Aorta (tissue), 5 donors: Measurements from ENCODE around the gene UNKL. TPM values are rescaled to one million over a fixed set of nuclear protein-coding genes. Genes with fewer than 3 reads are reported as not detected.

Source experiments
- ATAC-seq: fragments of 200-7000 bp; cut with Tn5 transposase; one replicate; pipeline ENCODE4 v1.9.1; 2022; ENCODE audit warnings: moderate library complexity; ENCODE audit not compliant: low FRiP score
- DNase-seq, 2 donors: peaks; one replicate each; pipeline ENCODE4 v3.0.0-alpha.2; 2020
- H3K27ac ChIP-seq, 2 donors: one replicate each; pipeline ENCODE4 v1.5.1; 2013; ENCODE audit warnings: low read length in 2 of 2, mild to moderate bottlenecking in 2 of 2, moderate library complexity in 2 of 2, control low read depth in 1 of 2, inconsistent platforms in 1 of 2, low read depth in 1 of 2
- H3K27me3 ChIP-seq, 2 donors: one replicate each; pipeline ENCODE4 v1.6.1; 2013; ENCODE audit warnings: control low read depth in 1 of 2, low read length in 1 of 2, mild to moderate bottlenecking in 1 of 2, moderate library complexity in 1 of 2; ENCODE audit not compliant: insufficient read depth in 2 of 2, control insufficient read depth in 1 of 2
- H3K36me3 ChIP-seq, 2 donors: one replicate each; pipeline ENCODE4 v1.6.1; 2013; ENCODE audit warnings: control low read depth in 1 of 2, low read length in 1 of 2, mild to moderate bottlenecking in 1 of 2; ENCODE audit not compliant: insufficient read depth in 2 of 2, control insufficient read depth in 1 of 2
- H3K4me1 ChIP-seq, 2 donors: one replicate each; pipeline ENCODE4 v1.6.1; 2013; ENCODE audit warnings: low read length in 2 of 2, control low read depth in 1 of 2, mild to moderate bottlenecking in 1 of 2, moderate library complexity in 1 of 2; ENCODE audit not compliant: insufficient read depth in 2 of 2, control insufficient read depth in 1 of 2
- H3K4me3 ChIP-seq, 2 donors: one replicate each; pipeline ENCODE4 v1.5.1; 2013; ENCODE audit warnings: low read length in 2 of 2, control low read depth in 1 of 2, mild to moderate bottlenecking in 1 of 2
- H3K9me3 ChIP-seq: one replicate; pipeline ENCODE4 v1.6.1; 2013; ENCODE audit warnings: mild to moderate bottlenecking, low read length; ENCODE audit not compliant: control insufficient read depth
- WGBS, 2 donors: extraction: QIAGEN DNeasy Blood & Tissue Kit; methylation state at CpG; one replicate each; pipeline ENCODE4 v1.1.7; 2013; 5-methylcytosine and 5-hydroxymethylcytosine counted together
- intact Hi-C, 2 donors: fragments of 100-400 bp; cut with DNase I; formaldehyde crosslinking; loops; one replicate each; pipeline versions ENCODE4 v1.14.2 to v1.15.0; 2022
- polyA plus RNA-seq, 2 donors: library from polyadenylated mRNA; stranded (reverse); fragments of 200-250 nt; gene quantifications; one replicate each; pipeline ENCODE4 v1.2.3, GENCODE V29; 2013
- total RNA-seq, 2 donors: library from RNA; stranded (reverse); fragmentation: NEBNext Ultra II Directional; extraction: Animal tissue kit (Norgen Biotek cat#: 25700); gene quantifications; one replicate each; pipeline ENCODE4 v1.2.1, GENCODE V29; 2021
- donor health status: healthy with polysubstance abuse.
- donor health status: Bipolar disorder and iron deficiency.
- donor health status: DM: no; HTN: no; CAD: no.
- donor health status: DM: no; HTN: no; CAD: no.
- donor health status: DM: yes; HTN: yes; CAD: no.

Gene UNKL
- total and polyA plus RNA-seq, 4 donors = 8.8 to 34.6 (median 22.6) TPM

DNA sequence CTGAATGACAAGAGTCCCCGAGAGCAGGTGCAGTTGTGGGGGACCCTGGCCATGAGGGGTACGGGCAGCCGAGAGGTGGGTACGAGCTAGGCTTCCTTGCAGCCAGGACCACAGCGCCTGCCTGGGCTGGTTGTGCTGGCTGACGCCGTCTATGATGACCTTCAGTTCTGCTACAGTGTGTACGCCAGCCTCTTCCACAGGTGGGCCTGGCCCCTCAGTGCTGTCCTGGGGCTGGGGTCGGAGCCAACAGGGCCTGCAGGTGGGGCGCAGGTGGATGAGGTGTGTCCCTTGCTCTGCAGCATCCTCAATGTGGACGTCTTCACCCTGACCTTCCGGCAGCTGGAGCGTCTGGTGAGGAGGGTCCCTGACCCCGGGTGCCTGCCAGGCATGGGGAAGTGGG is 70.0 kb downstream of the UNKL start:
- H3K36me3 ChIP-seq = no peaks in the 10 kb centered on the region
- WGBS, 2 donors = 90 to 91% methylated on average over 14 of the region's 14 CpGs
- H3K9me3 ChIP-seq = no peaks in the 10 kb centered on the region
- H3K27me3 ChIP-seq = no peaks in the 10 kb centered on the region
- ATAC-seq (no peak), DNase-seq (no peak)
- H3K4me1 ChIP-seq = no peaks in the 10 kb centered on the region
- intact Hi-C loops = no loop called here
- no peak overlapping the region for H3K4me3 ChIP-seq
- no peak overlapping the region for H3K27ac ChIP-seq

DNA sequence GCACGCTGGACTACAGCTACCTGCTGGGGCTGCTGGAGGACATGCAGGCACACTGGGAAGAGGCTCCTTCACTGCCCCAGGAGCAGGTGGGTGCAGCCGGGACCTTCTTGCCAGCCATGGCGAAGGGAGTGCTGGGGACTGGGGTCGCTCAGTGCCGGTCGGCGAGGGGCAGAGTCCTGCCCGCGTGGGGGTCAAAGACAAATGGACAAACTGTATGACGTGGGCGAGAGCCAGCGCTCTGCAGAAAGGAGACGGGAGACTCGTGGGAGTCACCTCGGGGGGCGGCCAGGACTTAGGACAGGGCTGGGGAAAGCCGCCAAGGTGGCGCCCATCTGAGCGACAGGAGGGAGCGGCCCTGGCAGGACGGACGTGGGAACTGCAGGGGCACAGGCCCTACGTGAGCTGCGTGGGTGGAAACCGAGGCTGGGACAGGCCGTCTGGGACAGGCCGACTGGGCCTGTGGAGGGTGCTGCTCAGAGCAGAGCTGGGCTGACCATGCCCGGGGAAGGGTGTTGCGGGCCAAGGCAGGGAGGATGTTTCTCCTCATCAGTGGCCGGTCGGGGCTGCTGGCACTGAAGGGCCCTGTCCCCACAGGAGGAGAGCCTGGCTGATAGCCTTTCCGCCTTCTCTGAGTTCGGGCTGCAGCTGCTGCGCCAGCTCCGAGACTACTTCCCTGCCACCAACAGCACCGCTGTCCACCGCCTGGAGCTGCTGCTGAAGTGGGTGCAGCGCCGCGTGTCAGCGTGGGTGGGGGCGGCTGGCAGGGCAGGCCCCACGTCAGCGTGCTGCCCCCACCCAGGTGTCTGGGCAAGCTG is 70.9 kb downstream of the UNKL start:
- peak; percentile 17 for ATAC-seq
- no peaks in the 10 kb centered on the region for H3K36me3 ChIP-seq
- DNase-seq = no peak
- intact Hi-C loops = no loop called here
- no peaks in the 10 kb centered on the region for H3K4me1 ChIP-seq
- no peaks in the 10 kb centered on the region for H3K27me3 ChIP-seq
- 35 to 38% methylated on average over 41 to 44 of the region's 44 CpGs for WGBS, 2 donors
- H3K9me3 ChIP-seq = no peaks in the 10 kb centered on the region
- H3K27ac ChIP-seq = no peak overlapping the region
- no peak overlapping the region for H3K4me3 ChIP-seq

DNA sequence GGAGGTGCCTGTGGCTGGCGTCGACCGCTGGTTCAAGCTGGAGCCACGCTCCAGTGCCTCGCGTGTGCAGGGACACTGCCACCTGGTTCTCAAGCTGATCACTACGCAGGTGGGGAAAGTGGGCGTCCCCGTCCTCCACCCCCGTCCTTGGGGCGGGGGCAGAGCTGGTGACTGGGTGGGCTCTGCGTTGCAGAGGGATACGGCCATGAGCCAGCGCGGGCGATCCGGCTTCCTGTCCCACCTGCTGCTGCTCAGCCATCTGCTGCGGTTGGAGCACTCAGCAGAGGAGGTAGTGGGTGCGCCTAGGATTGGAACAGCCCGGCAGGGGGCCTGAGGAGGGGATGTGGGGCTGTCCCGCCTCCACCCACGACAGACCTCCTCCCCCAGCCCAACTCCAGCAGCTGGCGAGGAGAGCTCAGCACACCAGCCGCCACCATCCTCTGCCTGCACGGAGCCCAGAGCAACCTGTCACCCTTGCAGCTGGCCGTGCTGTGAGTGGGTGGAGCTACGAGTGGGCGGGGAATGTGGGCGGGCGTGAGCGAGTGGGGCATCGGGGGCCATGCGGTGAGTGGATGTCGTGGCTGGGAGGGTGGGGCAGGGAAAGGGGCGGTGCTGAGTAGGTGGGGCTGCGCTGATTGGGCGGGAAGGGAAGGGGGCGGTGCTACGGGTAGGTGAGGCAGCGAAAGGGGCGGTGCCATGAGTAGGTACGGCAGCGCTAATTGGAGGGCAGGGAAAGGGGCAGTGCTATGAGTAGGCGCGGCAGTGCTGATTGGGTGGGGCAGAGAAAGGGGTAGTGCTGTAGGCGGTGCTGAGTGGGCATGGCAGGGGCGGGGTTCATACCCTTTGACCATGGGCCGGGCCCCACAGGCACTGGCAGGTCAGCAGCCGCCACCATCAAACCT is 71.7 kb downstream of the UNKL start:
- DNase-seq (peak; percentile 94 to 96), ATAC-seq (peak; percentile 79)
- Histone ChIP-seq H3K4me1 (no peaks in the 10 kb centered on the region), H3K36me3 (no peaks in the 10 kb centered on the region), H3K9me3 (no peaks in the 10 kb centered on the region), H3K27me3 (no peaks in the 10 kb centered on the region), H3K4me3 (no peak overlapping the region), H3K27ac (no peak overlapping the region)
- intact Hi-C loops = no loop called here
- 9% methylated on average over 47 to 49 of the region's 49 CpGs for WGBS, 2 donors

DNA sequence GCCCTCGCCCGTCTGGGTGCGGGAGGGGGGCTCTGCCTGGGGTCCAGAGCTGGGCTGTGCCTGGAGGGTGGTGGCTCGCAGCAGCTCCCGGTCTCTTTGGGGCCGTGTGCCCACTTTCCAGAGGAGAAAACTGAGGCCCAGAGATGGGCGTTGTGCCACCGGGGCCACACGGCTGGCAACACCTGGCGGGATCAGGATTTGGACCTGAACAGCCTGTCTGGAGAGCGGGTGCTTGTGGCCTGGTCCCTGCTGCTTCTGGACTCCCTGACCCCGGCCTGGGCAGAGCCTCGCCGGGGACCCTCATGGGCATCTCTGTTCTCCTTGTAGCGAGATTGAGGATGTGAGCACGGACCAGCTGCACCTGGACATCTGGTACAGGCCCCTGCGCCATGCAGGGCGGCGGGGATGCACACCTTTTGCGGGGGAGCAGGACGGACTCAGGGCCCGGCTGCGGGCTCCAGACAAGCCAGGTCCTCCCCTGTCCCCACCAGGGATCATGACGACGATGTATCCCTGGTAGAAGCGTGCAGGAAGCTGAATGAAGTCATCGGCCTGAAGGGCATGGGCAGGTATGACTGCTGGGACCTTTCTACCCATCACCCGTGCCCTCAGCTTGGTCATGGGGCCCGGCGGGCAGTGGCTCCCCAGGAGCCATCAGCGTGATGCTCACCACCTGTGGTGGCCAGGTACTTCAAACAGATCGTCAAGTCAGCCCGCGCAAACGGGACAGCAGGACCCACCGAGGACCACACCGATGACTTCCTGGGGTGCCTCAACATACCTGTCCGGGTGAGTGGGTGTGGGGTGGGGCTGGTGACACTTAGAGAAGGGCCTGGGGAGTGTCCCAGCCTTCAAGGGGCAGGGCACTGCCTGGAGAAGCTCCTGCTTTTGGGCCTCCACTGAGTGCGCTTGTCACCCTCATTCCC is 72.7 kb downstream of the UNKL start:
- Histone ChIP-seq H3K27ac (no peak overlapping the region), H3K9me3 (no peaks in the 10 kb centered on the region), H3K4me3 (no peak overlapping the region), H3K27me3 (no peaks in the 10 kb centered on the region), H3K4me1 (no peaks in the 10 kb centered on the region), H3K36me3 (no peaks in the 10 kb centered on the region)
- ATAC-seq (no peak), DNase-seq (no peak)
- WGBS, 2 donors = 88% methylated on average over 36 to 39 of the region's 39 CpGs
- intact Hi-C loops = no loop called here

DNA sequence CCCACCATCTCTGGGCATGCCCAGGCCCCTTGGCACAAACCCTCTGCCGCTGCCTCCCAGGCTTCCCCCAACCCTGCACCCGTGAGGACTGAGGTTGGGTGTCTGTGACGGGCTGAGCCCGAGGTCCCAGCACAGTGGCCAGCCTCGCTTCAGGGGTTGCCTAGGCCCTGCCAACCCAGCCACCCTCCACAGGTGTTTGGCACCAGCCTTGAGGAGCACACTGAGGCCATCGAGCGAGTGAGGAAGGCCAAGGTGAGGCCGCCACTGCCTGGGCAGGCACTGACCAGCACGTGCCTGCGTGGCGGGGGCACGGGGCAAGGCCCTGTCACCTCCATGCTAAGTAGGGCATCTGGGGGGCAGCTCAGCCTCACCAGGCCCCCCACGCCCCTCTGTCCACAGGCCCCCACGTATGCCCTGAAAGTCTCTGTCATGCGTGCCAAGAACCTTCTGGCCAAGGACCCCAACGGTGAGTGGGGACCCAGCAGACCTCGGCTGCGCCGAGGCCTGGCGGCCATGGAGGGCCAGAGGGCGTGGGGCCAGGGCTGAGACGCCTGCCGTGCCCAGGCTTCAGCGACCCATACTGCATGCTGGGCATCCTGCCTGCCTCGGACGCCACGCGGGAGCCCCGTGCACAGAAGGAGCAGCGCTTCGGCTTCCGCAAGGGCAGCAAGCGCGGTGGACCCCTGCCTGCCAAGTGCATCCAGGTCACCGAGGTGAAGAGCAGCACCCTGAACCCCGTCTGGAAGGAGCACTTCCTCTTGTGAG is 73.6 kb downstream of the UNKL start:
- 79 to 82% methylated on average over 31 to 36 of the region's 36 CpGs for WGBS, 2 donors
- DNase-seq (no peak), ATAC-seq (no peak)
- H3K27me3 ChIP-seq = no peaks in the 10 kb centered on the region
- H3K9me3 ChIP-seq = no peaks in the 10 kb centered on the region
- no peaks in the 10 kb centered on the region for H3K36me3 ChIP-seq
- no peak overlapping the region for H3K27ac ChIP-seq
- no peaks in the 10 kb centered on the region for H3K4me1 ChIP-seq
- intact Hi-C loops = no loop called here
- H3K4me3 ChIP-seq = no peak overlapping the region

DNA sequence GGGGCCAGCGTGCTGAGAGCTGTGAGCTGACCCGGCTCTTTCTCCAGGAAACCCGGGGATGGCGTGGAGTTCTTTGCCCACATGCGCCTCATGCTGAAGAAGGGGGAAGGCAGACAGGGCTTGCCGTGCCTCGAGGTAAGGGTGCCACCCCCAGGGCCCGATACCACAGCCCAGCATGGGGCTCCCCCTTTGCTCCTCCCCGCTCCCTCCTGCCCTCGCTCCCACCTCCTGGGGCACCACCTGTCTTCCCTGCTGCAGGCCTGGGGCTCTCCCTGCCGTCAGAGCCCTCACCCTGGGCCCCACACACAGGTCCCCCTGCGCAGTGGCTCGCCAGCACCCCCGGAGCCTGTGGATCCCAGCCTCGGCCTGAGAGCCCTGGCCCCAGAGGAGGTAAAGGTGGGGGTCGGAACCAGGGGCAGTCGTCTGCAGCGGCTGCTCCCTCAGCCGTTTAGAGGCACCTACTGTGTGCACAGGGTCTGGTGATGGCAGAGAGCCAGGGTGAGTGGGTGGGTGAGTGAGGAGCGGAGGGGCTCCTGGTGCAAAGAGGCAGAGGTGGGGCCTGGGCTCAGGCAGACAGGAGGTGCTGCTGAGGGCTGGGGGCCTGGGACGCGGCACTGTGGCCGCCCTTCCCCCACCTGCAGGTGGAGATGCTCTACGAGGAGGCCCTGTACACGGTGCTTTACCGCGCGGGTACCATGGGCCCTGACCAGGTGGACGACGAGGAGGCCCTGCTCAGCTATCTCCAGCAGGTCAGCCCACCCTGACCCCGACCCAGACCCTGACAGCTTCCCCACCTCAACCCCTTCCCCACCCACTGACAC is 75.4 kb downstream of the UNKL start:
- no peaks in the 10 kb centered on the region for H3K9me3 ChIP-seq
- no peaks in the 10 kb centered on the region for H3K36me3 ChIP-seq
- 62 to 69% methylated on average over 27 to 31 of the region's 31 CpGs for WGBS, 2 donors
- no peaks in the 10 kb centered on the region for H3K27me3 ChIP-seq
- intact Hi-C loops = no loop called here
- no peak overlapping the region for H3K27ac ChIP-seq
- no peaks in the 10 kb centered on the region for H3K4me1 ChIP-seq
- H3K4me3 ChIP-seq = no peak overlapping the region
- no peak for DNase-seq
- no peak for ATAC-seq

DNA sequence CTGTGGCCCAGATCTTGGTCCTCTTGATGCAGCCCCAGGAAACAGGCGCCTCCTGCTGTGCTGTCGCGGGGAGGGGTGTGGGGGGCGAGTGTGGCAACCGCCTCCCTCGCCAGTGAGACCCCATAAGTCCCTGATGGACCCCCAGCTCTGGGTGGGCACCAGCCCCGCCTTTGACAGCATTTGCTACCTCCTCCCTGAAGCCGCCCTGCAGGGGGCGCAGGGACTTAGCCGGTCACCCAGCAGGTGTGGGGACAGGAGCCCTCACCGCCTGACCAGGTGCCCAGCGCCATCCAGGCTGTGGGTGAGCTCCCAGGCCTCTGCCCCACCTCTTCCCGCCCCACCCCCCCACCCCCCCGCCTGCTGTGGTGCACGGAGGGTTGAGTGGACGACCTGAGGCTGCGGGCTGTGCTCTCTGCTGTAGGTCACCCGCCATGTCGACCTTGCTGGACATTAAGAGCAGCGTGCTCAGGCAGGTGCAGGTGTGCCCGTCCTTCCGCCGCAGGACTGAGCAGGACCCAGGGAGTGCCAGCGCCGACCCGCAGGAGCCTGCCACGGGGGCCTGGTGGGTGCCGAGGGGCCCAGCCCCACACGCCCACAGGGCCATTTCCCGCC is 76.3 kb downstream of the UNKL start:
- Histone ChIP-seq H3K27me3 (no peaks in the 10 kb centered on the region), H3K9me3 (no peaks in the 10 kb centered on the region), H3K4me3 (no peak overlapping the region), H3K4me1 (no peaks in the 10 kb centered on the region), H3K36me3 (no peaks in the 10 kb centered on the region), H3K27ac (no peak overlapping the region)
- DNase-seq (no peak), ATAC-seq (no peak)
- WGBS, 2 donors = 51 to 57% methylated on average over 30 of the region's 30 CpGs
- intact Hi-C loops = no loop called here
